Endothelial cell of umbilical vein (primary cell): Measurements from ENCODE around the gene OR4K14. TPM values are rescaled to one million over a fixed set of nuclear protein-coding genes. Genes with fewer than 3 reads are reported as not detected.

Source experiments
- BruUV-seq: library from RNA; stranded (reverse); fragments of 400-500 nt; replicated peaks from 2 replicates; lab custom pipeline; 2021; lab: Mats Ljungman, UMichigan
- CTCF ChIA-PET: fragments of 300-600, 350-600 bp; sonication (Branson Sonifier 250); formaldehyde crosslinking; loops from one replicate; lab custom pipeline; 2021; ENCODE audit warnings: antibody characterized with exemption, inconsistent platforms; lab: Charles Lee
- POLR2A ChIA-PET: fragments of 300-600, 350-600 bp; sonication (Branson Sonifier 250); formaldehyde crosslinking; loops from one replicate; lab custom pipeline; 2021; ENCODE audit warnings: antibody characterized with exemption, inconsistent platforms; lab: Charles Lee
- DNase-seq: peaks from one replicate; pipeline ENCODE4 v3.0.0-alpha.2; 2011; ENCODE audit warnings: low read depth, low spot score
- FAIRE-seq: peaks from 2 replicates; lab custom pipeline; 2011; peaks lifted over from hg19 to GRCh38; lab: Jason Lieb, UNC
- H2AFZ ChIP-seq: 2 replicates; pipeline ENCODE4 v1.6.0; 2012; ENCODE audit warnings: low read depth, low read length, control low read depth, inconsistent platforms
- H3K27ac ChIP-seq: 2 replicates; pipeline ENCODE4 v1.5.1; 2011; ENCODE audit warnings: low read depth, mild to moderate bottlenecking, control low read depth, low read length, moderate library complexity; ENCODE audit not compliant: insufficient read depth
- H3K27me3 ChIP-seq, 2 experiments: 2 replicates each; pipeline versions ENCODE4 v1.6.0 to v1.6.1; 2011; ENCODE audit warnings: low read length in 2 of 2, mixed read lengths in 1 of 2; ENCODE audit not compliant: control insufficient read depth in 2 of 2, insufficient read depth in 2 of 2
- H3K36me3 ChIP-seq, 2 experiments: 2 replicates in 1 of 2; 3 replicates in 1 of 2; pipeline ENCODE4 v1.5.1; 2011; ENCODE audit warnings: low read length in 2 of 2, mild to moderate bottlenecking in 1 of 2, moderate library complexity in 1 of 2; ENCODE audit not compliant: control insufficient read depth in 2 of 2, insufficient read depth in 2 of 2; ENCODE audit errors: extremely low read depth in 1 of 2
- H3K4me1 ChIP-seq: 3 replicates; pipeline ENCODE4 v1.5.1; 2011; ENCODE audit warnings: mild to moderate bottlenecking, low read length; ENCODE audit not compliant: control insufficient read depth, insufficient read depth; ENCODE audit errors: extremely low read depth
- H3K4me2 ChIP-seq: 2 replicates; pipeline ENCODE4 v1.6.1; 2011; ENCODE audit warnings: low read length, control low read depth, mixed read lengths; ENCODE audit not compliant: insufficient read depth
- H3K4me3 ChIP-seq, 3 experiments: fragments of 200-600 bp in 1 of 3; sonication (generic), shearing (Covaris generic) in 1 of 3; replicated peaks in 1 of 3; 2 replicates each; pipeline ENCODE4 v1.5.1; 2011 to 2016; ENCODE audit warnings: control low read depth in 3 of 3, low read length in 3 of 3, mild to moderate bottlenecking in 2 of 3, inconsistent platforms in 1 of 3, low read depth in 1 of 3, moderate library complexity in 1 of 3; ENCODE audit not compliant: insufficient read depth in 1 of 3
- H3K79me2 ChIP-seq: 2 replicates; pipeline ENCODE4 v1.6.0; 2012; ENCODE audit warnings: low read length, inconsistent platforms; ENCODE audit not compliant: control insufficient read depth, insufficient read depth
- H3K9ac ChIP-seq: replicated peaks from 2 replicates; pipeline ENCODE3; 2011; ENCODE audit warnings: low read length, control low read depth; ENCODE audit not compliant: insufficient read depth; ENCODE audit errors: extremely low read depth
- H3K9me1 ChIP-seq: replicated peaks from 3 replicates; pipeline ENCODE4 v1.6.0; 2011; ENCODE audit warnings: mild to moderate bottlenecking, low read length; ENCODE audit not compliant: control insufficient read depth, insufficient read depth; ENCODE audit errors: extremely low read depth
- H3K9me3 ChIP-seq: replicated peaks from 2 replicates; pipeline ENCODE4 v1.5.1; 2012; ENCODE audit warnings: low read length, inconsistent platforms; ENCODE audit not compliant: control insufficient read depth, insufficient read depth
- H4K20me1 ChIP-seq: replicated peaks from 2 replicates; pipeline ENCODE3; 2011; ENCODE audit warnings: mild to moderate bottlenecking, low read length; ENCODE audit not compliant: control insufficient read depth, insufficient read depth; ENCODE audit errors: extremely low read depth
- EZH2 ChIP-seq: IDR thresholded peaks from 2 replicates; pipeline ENCODE4 v1.6.1; 2012; ENCODE audit warnings: borderline replicate concordance, low read depth, mild to moderate bottlenecking, moderate library complexity, low read length, inconsistent platforms; ENCODE audit not compliant: severe bottlenecking
- FOS ChIP-seq: IDR thresholded peaks from 2 replicates; pipeline ENCODE4 v1.6.1; 2011; ENCODE audit warnings: mild to moderate bottlenecking, low read length, moderate library complexity, borderline replicate concordance; ENCODE audit not compliant: insufficient read depth
- GATA2 ChIP-seq: IDR thresholded peaks from 2 replicates; pipeline ENCODE4 v1.7.0; 2011; ENCODE audit warnings: low read depth, mild to moderate bottlenecking, moderate library complexity, mixed read lengths, low read length; ENCODE audit not compliant: insufficient read length, insufficient read depth
- JUN ChIP-seq: IDR thresholded peaks from 2 replicates; pipeline ENCODE4 v1.6.1; 2011; ENCODE audit warnings: borderline replicate concordance, low read depth; ENCODE audit not compliant: insufficient read length, insufficient read depth
- MAX ChIP-seq: IDR thresholded peaks from 2 replicates; pipeline ENCODE4 v1.6.1; 2011; ENCODE audit not compliant: insufficient read depth, insufficient read length
- MYC ChIP-seq: IDR thresholded peaks from one replicate; pipeline ENCODE4 v1.6.1; 2011; ENCODE audit warnings: mild to moderate bottlenecking, low read depth, low read length
- POLR2A ChIP-seq: IDR thresholded peaks from 2 replicates; pipeline ENCODE4 v1.6.1; 2012; ENCODE audit warnings: low read depth, mild to moderate bottlenecking, control low read depth, low read length
- POLR2AphosphoS5 ChIP-seq: IDR thresholded peaks from 2 replicates; pipeline ENCODE4 v1.6.1; 2012; ENCODE audit warnings: low read depth, mild to moderate bottlenecking, control low read depth, low read length, moderate library complexity; ENCODE audit not compliant: insufficient read depth
- dilution Hi-C: fragments of 300-500 bp; cut with MboI; formaldehyde crosslinking; loops from one replicate; pipeline ENCODE4 v1.15.0; 2019; ENCODE audit warnings: low sequenced_read_pairs; ENCODE audit not compliant: extremely low pct_ligation_motif_present
- intact Hi-C: fragments of 100-400 bp; cut with micrococcal nuclease; formaldehyde crosslinking; loops from one replicate; pipeline ENCODE4 v1.10.0; 2022
- polyA plus RNA-seq, 4 experiments: library from polyadenylated mRNA; depleted of rRNA in 3 of 4; stranded (reverse) in 3 of 4; unstranded in 1 of 4; fragments of >200 nt; gene quantifications; 2 replicates each; pipeline versions ENCODE4 v1.2.1 to v1.2.3, GENCODE V29; 2011 to 2012; ENCODE audit warnings: missing spikeins in 1 of 4
- total RNA-seq: library from RNA; stranded (reverse); gene quantifications from 2 replicates; pipeline ENCODE4 v1.2.3, GENCODE V29; 2021
- TF ChIP-seq, protein P1 (sequence below), 2 donors: IDR thresholded peaks; 1 replicate in 1 of 2; 2 replicates in 1 of 2; pipeline ENCODE4 v1.5.1; 2011; ENCODE audit warnings: low read length in 2 of 2, mild to moderate bottlenecking in 2 of 2, moderate library complexity in 2 of 2, control low read depth in 1 of 2, inconsistent platforms in 1 of 2, low read depth in 1 of 2; ENCODE audit not compliant: insufficient read depth in 1 of 2; ENCODE audit errors: extremely low read depth in 1 of 2

The OR4K14 gene
- total and polyA plus RNA-seq, 2 donors (not counting 3 experiments of a cell fraction or from before 2014, with no cell fraction given) = not detected

DNA sequence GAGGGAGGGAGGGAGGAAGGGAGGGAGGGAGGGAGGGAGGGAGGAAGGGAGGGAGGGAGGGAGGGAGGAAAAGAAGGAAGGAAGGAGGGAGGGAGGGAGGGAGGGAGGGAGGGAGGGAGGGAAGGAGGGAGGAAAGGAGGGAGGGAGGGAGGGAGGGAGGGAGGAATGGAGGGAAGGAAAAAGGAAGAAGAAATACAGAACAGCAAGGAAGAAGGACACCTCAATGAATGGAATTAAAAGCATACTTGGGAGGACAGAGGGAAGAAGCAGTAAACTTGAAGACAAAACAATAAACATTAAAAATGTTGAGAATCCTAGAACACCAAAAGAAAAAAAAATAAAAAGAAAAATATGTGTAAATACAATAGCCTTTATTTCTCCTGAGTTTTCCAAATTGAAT is 11.0 kb downstream of the OR4K14 start:
- Histone ChIP-seq H3K79me2 (no peaks in the 10 kb centered on the region), H3K9me1 (no peaks in the 10 kb centered on the region), H3K4me3 (no peak overlapping the region), H4K20me1 (no peaks in the 10 kb centered on the region), H3K9me3 (peaks cover 1% of the 10 kb centered on the region), H3K9ac (no peak overlapping the region), H2AFZ (no peak overlapping the region), H3K27me3 (no peaks in the 10 kb centered on the region), H3K4me2 (no peak overlapping the region), H3K27ac (no peak overlapping the region), H3K4me1 (no peaks in the 10 kb centered on the region), H3K36me3 (no peaks in the 10 kb centered on the region)
- CTCF ChIA-PET = no interaction called here
- no TSS peak for BruUV-seq
- FAIRE-seq = no peak
- intact Hi-C loops = no loop called here
- POLR2A ChIA-PET = no interaction called here
- TF ChIP-seq, protein P1, sequence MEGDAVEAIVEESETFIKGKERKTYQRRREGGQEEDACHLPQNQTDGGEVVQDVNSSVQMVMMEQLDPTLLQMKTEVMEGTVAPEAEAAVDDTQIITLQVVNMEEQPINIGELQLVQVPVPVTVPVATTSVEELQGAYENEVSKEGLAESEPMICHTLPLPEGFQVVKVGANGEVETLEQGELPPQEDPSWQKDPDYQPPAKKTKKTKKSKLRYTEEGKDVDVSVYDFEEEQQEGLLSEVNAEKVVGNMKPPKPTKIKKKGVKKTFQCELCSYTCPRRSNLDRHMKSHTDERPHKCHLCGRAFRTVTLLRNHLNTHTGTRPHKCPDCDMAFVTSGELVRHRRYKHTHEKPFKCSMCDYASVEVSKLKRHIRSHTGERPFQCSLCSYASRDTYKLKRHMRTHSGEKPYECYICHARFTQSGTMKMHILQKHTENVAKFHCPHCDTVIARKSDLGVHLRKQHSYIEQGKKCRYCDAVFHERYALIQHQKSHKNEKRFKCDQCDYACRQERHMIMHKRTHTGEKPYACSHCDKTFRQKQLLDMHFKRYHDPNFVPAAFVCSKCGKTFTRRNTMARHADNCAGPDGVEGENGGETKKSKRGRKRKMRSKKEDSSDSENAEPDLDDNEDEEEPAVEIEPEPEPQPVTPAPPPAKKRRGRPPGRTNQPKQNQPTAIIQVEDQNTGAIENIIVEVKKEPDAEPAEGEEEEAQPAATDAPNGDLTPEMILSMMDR (IDR thresholded peaks at IDR 0.05; ENCODE audit: extremely low read depth in 1 of 2, insufficient read depth in 1 of 2, low read depth in 1 of 2, low read length in 2 of 2) = no peak
- TF ChIP-seq MYC (no peak), FOS (no peak), POLR2A (no peak), EZH2 (no peak), MAX (no peak), JUN (no peak), POLR2AphosphoS5 (no peak), GATA2 (no peak)
- dilution Hi-C loops = no loop called here
- no peak for DNase-seq
